Fibroblast of skin of scalp (primary cell): Measurements from ENCODE around the gene FMNL1.

Source experiments
- DNase-seq: peaks from one replicate; pipeline ENCODE4 v3.0.0-alpha.2; 2013

The FMNL1 gene

DNA sequence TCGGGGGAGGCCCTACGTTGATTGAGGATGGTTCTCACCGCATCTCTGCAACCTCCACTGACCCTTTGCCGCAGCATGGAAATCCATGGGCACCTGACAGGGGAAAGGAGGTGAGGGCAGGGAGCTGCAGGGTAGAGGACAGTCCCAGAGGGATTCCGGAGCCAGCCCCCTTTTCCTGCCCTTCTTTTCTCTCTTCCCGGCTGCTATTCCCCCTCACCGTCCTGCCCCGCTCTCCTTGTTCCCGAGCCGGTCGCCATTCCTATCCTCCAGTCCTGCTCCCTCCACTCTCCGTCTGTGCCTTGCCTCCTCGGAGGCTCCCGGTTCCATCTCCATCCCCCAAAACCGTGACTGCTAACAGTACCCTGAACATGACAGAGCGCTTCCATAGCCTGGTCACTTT lies 35.4 kb downstream of the FMNL1 start:
- DNase-seq, result no peak

DNA sequence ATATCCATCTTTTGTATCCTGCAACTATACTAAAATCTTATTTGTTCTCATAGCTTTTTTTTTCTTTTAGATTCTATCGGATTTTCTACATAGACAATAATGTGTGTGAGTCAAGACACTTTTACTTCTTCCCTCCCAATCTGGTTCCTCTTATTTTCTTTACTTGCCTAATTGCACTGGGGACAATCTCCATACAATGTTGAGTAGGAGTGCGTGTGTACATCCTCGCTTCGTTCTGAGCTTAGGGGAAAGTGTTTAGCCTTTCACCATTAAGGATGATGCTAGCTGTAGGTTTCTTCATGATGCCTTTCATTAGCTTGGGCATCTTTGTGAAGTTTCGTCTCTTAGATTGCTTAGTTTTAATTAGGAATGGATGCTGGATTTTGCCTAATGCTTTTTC lies 37.3 kb downstream of the FMNL1 start:
- no peak for DNase-seq

- no peak for DNase-seq
These were observed 38.6 kb downstream of the FMNL1 start for GRCh38 chr17:45260204-45260783.

DNA sequence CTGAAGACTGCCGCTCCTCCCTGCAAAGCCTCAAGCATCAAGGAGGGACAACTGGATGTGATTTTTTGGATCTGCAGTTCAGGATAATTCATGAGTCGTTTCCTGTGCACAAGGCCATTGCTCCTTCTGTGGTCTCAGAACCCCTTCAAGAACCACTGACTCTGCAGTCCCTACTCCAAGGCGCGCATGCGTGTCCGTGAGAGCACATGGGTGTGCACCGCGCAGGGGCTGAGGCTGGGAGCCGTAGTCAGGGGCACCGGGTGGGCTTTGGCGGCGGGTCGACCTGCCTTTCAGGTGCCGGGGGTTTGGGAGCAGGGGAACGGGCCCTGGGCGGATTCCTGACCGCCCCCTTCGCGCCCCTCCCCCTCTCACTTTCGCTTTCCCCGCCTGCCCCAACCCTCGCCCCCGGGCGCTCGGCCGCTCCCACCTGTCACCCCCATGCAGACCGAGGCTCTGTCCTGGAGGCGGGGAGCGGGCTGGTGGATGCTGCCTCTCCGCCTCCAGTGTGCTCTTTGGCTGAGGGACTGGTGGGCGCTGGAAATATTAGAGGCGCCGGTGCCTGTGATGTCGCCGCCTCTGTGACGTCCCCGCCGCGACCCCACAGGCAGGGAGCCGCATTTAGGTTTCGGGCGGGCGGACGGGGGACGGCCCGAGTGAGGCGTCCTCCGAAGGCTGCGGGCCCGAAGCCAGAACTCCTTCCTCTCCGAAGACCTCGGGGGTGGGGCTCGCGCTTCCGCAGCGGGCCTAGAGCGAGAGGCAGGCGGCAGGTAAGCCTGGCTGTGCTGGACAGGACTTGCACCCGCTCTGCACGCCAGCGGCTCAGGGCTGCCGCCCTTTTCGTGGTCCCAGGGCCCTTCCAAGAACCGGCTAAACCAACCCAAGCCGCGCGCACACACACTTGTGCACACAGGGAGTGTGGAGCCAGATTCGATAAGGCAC lies 40.2 kb downstream of the FMNL1 start, which contains the start of gene SPATA32:
TSS of gene SPATA32 (minus strand) at position 518 of the 939 bp plus-strand sequence. CDS start at position 440, 78 bp downstream.
- no peak for DNase-seq

- no peak for DNase-seq
These were observed 41.1 kb downstream of the FMNL1 start for GRCh38 chr17:45262516-45263476.

GRCh38 chr17:45263477-45263860 lies 41.8 kb downstream of the FMNL1 start:
- no peak for DNase-seq

DNA sequence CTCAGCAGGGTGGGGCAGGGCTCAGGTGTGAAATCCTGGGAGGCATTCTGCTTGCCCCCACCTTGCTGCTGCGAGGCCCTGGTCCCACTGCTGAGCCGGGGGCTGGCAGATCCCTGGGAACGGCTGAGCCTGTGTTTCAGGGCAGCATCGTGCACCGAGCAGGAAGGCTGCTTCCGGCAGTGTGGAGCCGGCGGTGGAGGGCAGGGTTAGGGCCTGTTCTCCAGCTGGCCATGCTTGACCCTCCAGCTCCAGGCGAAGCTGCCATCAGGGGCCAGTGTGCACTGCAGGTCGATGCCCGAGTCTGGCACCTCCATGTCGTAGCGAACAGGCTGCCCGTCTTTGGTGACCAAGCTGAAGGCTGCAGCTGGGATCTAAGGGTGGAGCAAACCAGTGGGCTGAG lies 42.7 kb downstream of the FMNL1 start:
- DNase-seq, result no peak

- no peak for DNase-seq
These were observed 43.3 kb downstream of the FMNL1 start for GRCh38 chr17:45264988-45265387.

GRCh38 chr17:45265821-45266220 lies 44.1 kb downstream of the FMNL1 start:
- peak; percentile 92 for DNase-seq

DNA sequence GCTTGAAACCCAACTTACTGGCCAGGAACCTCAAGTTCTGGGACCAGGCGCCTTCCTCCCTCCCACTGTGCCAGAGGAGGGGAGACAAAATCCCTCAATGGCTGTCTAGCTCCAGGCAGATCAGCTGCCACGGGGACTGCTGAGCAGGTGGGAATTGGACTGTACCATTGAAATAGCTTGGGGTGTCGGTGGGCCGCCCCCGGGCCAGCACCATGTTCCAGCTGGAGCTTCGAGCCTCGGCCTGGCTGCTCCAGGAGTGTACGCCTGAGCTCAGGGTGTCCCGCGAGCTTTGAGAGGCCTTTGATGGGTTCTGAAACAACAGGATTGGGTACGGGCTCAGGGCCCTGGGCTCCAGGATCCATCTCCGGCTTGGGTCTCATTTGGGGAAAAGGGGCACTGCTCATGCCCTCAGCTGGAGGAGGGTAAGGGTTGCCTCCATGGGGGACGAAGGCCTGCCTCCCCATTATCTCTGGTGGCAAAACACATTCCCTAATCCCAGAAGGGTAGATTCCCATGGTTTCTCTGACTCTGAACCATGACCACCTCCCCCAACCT lies 44.8 kb downstream of the FMNL1 start:
- no peak for DNase-seq

- DNase-seq, result no peak
These were observed 45.9 kb downstream of the FMNL1 start for GRCh38 chr17:45267436-45268055.

DNA sequence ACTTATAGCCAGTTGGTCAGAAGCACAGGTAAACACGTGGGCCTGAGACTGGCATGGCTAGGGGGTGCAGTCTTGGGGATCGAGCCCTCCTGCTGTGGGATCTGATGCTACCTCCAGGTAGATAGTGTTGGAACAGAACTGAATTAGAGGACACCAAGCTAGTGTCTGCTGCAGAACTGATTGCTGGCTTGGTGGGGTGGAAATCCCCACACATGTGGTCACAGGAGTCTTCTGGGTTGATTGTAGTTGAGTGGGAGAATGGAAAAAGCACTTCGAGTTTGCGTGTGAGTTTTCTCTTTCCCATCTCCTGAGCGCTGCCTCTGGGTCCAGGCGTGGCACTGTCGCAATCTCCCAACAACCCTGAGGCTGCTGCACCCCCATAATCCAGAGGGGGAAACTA lies 48.2 kb downstream of the FMNL1 start:
- DNase-seq, result no peak

GRCh38 chr17:45270828-45271418 lies 49.2 kb downstream of the FMNL1 start:
- no peak for DNase-seq

- no peak for DNase-seq
These were observed 49.9 kb downstream of the FMNL1 start for GRCh38 chr17:45271603-45272002.

GRCh38 chr17:45273551-45273957 lies 51.9 kb downstream of the FMNL1 start:
- DNase-seq, result no peak

DNA sequence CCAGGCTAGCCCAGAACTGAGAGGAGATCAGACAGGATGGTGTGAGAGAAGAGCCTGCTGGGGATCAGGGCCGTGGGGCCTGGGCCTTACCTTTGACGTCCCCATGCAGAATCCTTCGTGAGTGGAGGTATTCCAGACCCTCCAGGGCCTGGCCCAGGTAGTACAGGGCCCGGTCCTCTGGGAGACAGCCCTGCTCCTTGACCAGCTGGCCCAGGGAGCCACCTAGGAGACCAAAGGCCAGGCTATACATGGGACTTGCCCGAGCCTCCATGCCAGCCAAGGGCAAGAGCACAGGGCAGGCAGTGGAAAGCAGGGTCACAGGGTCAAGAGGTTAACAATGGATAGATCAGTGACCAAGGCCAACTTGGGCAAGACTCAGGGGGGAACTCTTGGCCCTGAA lies 52.3 kb downstream of the FMNL1 start:
- DNase-seq, result no peak

DNA sequence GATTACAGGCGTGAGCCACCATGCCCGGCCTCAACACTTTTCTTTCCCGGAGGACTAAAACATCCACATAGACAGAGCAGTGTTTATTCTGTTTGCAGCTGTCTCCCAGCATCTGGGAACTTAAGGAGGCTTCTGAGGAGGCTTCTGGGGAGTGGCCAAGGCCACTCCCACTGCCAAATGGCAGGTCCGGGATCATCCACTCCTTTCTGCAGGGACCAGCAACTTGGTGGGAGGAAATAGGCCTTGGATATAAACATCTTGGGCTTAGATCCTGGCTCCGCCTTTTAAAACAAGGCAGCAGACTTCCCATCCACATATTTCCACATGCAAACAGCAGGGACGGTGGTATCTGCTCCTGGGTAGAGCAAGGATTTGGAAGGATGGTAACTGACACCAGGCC lies 54.3 kb downstream of the FMNL1 start:
- DNase-seq, result no peak

DNA sequence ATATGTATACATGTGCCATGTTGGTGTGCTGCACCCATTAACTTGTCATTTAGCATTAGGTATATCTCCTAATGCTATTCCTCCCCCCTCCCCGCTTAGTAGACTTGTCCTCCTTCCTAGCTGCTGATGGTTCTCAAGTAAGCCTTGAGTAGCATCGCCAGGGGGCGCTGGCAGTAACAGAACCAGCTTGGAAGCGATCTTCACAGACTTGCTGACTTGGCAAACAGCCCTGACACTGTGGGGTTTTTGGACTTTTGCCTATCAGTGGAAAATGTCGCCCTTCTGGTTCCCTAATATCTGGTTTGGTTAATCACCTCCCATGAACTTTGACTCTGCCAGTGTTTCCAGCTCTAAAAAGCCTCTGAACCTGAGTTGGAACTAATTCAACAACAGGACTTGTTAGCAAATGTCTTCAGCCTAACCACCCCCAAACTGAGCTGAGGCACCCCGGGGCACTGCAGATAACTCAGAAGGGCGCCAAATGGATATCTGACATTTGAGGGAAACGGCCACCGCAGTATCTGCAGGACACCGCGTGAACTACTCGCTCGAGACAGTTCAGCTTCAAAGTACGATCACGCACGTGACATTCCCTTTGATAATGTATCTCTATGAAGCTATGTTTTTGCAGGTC lies 55.6 kb downstream of the FMNL1 start:
- peak; percentile 89 for DNase-seq

DNA sequence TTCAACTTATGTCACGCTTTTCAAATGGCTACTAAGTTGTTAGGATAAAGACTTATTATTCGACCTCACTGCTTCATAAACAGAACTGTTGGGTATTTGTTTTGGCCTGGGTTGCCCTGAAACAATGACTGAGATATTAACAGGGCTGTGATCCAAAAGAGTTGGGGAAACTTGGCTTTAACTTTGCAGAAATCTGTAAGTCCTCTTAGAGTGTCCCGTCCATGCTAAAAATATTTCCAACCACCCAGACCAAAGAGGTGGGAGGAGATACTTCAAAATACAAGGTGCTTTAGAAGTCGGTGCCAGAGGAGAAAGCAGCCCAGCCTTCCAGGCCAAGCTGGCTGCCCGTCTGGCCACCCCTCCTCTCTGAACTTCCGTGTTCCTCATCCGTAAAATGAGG lies 56.3 kb downstream of the FMNL1 start:
- no peak for DNase-seq

GRCh38 chr17:45279898-45280297 lies 58.2 kb downstream of the FMNL1 start:
- DNase-seq, result no peak
